ENCODE data around the gene KCNMA1.

DNA sequence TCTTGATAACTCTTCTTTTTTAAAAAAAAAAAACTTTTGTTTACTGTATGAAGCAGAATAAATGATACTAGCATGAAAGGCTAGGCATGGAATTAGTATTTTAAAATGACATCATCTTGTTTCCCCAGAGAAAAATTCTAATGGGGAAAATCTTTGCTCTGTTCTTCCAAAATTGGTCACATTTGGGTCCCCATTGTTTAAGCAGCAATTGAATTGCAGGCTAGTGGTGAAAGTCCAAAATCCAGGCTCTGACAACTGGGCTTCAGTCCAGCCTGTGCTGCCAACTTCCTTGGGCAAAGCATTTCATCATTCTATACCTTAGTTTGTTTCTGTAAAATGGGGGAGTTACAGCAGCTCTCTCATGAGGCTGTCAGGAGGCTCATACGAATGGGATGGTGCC, 726.4 kb downstream of the KCNMA1 start:
- TF ChIP-seq CHD2 (IDR thresholded peaks at IDR 0.05; ENCODE audit: low read length, partially characterized antibody) (no peak), RXRA (IDR thresholded peaks at IDR 0.05; ENCODE audit: borderline replicate concordance, low read depth) (no peak), NFIC (IDR thresholded peaks at IDR 0.05; ENCODE audit: borderline replicate concordance) (no peak), GATA2 (CRISPR knock-in tag; IDR thresholded peaks at IDR 0.05) (no peak), SMC3 (IDR thresholded peaks at IDR 0.05; ENCODE audit: low read depth, low read length) (no peak)
- TF ChIP-seq, protein P1, sequence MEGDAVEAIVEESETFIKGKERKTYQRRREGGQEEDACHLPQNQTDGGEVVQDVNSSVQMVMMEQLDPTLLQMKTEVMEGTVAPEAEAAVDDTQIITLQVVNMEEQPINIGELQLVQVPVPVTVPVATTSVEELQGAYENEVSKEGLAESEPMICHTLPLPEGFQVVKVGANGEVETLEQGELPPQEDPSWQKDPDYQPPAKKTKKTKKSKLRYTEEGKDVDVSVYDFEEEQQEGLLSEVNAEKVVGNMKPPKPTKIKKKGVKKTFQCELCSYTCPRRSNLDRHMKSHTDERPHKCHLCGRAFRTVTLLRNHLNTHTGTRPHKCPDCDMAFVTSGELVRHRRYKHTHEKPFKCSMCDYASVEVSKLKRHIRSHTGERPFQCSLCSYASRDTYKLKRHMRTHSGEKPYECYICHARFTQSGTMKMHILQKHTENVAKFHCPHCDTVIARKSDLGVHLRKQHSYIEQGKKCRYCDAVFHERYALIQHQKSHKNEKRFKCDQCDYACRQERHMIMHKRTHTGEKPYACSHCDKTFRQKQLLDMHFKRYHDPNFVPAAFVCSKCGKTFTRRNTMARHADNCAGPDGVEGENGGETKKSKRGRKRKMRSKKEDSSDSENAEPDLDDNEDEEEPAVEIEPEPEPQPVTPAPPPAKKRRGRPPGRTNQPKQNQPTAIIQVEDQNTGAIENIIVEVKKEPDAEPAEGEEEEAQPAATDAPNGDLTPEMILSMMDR (IDR thresholded peaks at IDR 0.05): no peak
- TF ChIP-seq, protein P2, sequence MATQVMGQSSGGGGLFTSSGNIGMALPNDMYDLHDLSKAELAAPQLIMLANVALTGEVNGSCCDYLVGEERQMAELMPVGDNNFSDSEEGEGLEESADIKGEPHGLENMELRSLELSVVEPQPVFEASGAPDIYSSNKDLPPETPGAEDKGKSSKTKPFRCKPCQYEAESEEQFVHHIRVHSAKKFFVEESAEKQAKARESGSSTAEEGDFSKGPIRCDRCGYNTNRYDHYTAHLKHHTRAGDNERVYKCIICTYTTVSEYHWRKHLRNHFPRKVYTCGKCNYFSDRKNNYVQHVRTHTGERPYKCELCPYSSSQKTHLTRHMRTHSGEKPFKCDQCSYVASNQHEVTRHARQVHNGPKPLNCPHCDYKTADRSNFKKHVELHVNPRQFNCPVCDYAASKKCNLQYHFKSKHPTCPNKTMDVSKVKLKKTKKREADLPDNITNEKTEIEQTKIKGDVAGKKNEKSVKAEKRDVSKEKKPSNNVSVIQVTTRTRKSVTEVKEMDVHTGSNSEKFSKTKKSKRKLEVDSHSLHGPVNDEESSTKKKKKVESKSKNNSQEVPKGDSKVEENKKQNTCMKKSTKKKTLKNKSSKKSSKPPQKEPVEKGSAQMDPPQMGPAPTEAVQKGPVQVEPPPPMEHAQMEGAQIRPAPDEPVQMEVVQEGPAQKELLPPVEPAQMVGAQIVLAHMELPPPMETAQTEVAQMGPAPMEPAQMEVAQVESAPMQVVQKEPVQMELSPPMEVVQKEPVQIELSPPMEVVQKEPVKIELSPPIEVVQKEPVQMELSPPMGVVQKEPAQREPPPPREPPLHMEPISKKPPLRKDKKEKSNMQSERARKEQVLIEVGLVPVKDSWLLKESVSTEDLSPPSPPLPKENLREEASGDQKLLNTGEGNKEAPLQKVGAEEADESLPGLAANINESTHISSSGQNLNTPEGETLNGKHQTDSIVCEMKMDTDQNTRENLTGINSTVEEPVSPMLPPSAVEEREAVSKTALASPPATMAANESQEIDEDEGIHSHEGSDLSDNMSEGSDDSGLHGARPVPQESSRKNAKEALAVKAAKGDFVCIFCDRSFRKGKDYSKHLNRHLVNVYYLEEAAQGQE (IDR thresholded peaks at IDR 0.05; ENCODE audit: low read depth, low read length): no peak
- TF ChIP-seq, protein P3, sequence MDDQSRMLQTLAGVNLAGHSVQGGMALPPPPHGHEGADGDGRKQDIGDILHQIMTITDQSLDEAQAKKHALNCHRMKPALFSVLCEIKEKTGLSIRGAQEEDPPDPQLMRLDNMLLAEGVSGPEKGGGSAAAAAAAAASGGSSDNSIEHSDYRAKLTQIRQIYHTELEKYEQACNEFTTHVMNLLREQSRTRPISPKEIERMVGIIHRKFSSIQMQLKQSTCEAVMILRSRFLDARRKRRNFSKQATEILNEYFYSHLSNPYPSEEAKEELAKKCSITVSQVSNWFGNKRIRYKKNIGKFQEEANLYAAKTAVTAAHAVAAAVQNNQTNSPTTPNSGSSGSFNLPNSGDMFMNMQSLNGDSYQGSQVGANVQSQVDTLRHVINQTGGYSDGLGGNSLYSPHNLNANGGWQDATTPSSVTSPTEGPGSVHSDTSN (IDR thresholded peaks at IDR 0.05): no peak
- TF ChIP-seq, protein P4, sequence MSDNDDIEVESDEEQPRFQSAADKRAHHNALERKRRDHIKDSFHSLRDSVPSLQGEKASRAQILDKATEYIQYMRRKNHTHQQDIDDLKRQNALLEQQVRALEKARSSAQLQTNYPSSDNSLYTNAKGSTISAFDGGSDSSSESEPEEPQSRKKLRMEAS (IDR thresholded peaks at IDR 0.05; ENCODE audit: low read depth): no peak

Data from SK-N-SH (cell line).